Common myeloid progenitor, CD34-positive (primary cell): ENCODE results near the gene QRFP.

Source experiments
- CTCF ChIA-PET: fragments of 350-600 bp; sonication (Branson Sonifier 250); formaldehyde crosslinking; loops from one replicate; lab custom pipeline; 2021; ENCODE audit warnings: antibody characterized with exemption; lab: Charles Lee
- POLR2A ChIA-PET: fragments of 350-600 bp; sonication (Branson Sonifier 250); formaldehyde crosslinking; loops from one replicate; lab custom pipeline; 2021; ENCODE audit warnings: antibody characterized with exemption; lab: Charles Lee
- DNase-seq, 3 donors: peaks; one replicate each; pipeline versions ENCODE4 v3.0.0 to v3.0.0-alpha.2; 2013
- H3K27ac ChIP-seq, 2 experiments: 1 replicate in 1 of 2; 2 replicates in 1 of 2; pipeline ENCODE4 v1.7.0; 2013; ENCODE audit warnings: inconsistent platforms in 2 of 2, low read length in 2 of 2, mild to moderate bottlenecking in 2 of 2, low read depth in 1 of 2, moderate library complexity in 1 of 2; ENCODE audit not compliant: severe bottlenecking in 2 of 2, insufficient read depth in 1 of 2, poor library complexity in 1 of 2
- H3K27me3 ChIP-seq, 5 experiments: replicated peaks in 2 of 5; 1 replicate in 3 of 5; 2 replicates in 2 of 5; pipeline versions ENCODE4 v1.6.1 to v1.7.0; 2013; ENCODE audit warnings: low read length in 4 of 5, mild to moderate bottlenecking in 2 of 5, moderate library complexity in 2 of 5, inconsistent platforms in 1 of 5; ENCODE audit not compliant: insufficient read depth in 5 of 5, control insufficient read depth in 4 of 5
- H3K36me3 ChIP-seq, 4 experiments: 1 replicate in 2 of 4; 2 replicates in 2 of 4; pipeline versions ENCODE4 v1.6.1 to v1.7.0; 2013; ENCODE audit warnings: low read length in 3 of 4, control low read depth in 1 of 4, mild to moderate bottlenecking in 1 of 4; ENCODE audit not compliant: control insufficient read depth in 4 of 4, insufficient read depth in 4 of 4
- H3K4me1 ChIP-seq, 4 experiments: 1 replicate in 3 of 4; 2 replicates in 1 of 4; pipeline versions ENCODE4 v1.6.1 to v1.7.1; 2013; ENCODE audit warnings: low read length in 3 of 4, mild to moderate bottlenecking in 3 of 4, control low read depth in 1 of 4, inconsistent platforms in 1 of 4, moderate library complexity in 1 of 4; ENCODE audit not compliant: control insufficient read depth in 4 of 4, insufficient read depth in 4 of 4; ENCODE audit errors: control extremely low read depth in 1 of 4
- H3K4me3 ChIP-seq, 7 experiments: 1 replicate in 4 of 7; 2 replicates in 3 of 7; pipeline versions ENCODE4 v1.5.1 to v1.7.0; 2013; ENCODE audit warnings: mild to moderate bottlenecking in 7 of 7, low read length in 6 of 7, moderate library complexity in 6 of 7, inconsistent platforms in 2 of 7, low read depth in 2 of 7, control low read depth in 1 of 7; ENCODE audit not compliant: insufficient read depth in 4 of 7, control insufficient read depth in 1 of 7; ENCODE audit errors: extremely low read depth in 1 of 7
- H3K9me3 ChIP-seq, 5 experiments: 1 replicate in 4 of 5; 2 replicates in 1 of 5; pipeline versions ENCODE4 v1.6.1 to v1.7.1; 2013; ENCODE audit warnings: low read length in 4 of 5, mild to moderate bottlenecking in 2 of 5, inconsistent platforms in 1 of 5, low read depth in 1 of 5, moderate library complexity in 1 of 5; ENCODE audit not compliant: control insufficient read depth in 4 of 5, insufficient read depth in 2 of 5; ENCODE audit errors: control extremely low read depth in 1 of 5
- WGBS: methylation state at CpG from one replicate; pipeline ENCODE4 v1.1.5; 2013; ENCODE audit not compliant: insufficient coverage; 5-methylcytosine and 5-hydroxymethylcytosine counted together

QRFP gene

DNA sequence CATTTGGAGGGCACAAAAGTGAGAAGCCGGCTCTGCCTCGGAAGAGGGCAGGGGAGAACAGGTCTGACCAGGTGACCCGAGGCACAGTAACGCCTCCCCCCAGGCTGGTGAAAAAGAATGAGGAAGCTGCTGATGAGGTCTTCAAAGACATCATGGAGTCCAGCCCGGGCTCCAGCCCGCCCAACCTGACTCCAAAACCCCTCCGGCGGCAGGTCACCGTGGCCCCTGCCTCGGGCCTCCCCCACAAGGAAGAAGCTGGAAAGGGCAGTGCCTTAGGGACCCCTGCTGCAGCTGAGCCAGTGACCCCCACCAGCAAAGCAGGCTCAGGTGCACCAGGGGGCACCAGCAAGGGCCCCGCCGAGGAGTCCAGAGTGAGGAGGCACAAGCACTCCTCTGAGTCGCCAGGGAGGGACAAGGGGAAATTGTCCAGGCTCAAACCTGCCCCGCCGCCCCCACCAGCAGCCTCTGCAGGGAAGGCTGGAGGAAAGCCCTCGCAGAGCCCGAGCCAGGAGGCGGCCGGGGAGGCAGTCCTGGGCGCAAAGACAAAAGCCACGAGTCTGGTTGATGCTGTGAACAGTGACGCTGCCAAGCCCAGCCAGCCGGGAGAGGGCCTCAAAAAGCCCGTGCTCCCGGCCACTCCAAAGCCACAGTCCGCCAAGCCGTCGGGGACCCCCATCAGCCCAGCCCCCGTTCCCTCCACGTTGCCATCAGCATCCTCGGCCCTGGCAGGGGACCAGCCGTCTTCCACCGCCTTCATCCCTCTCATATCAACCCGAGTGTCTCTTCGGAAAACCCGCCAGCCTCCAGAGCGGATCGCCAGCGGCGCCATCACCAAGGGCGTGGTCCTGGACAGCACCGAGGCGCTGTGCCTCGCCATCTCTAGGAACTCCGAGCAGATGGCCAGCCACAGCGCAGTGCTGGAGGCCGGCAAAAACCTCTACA lies 11.8 kb downstream of the QRFP start:
- Histone ChIP-seq H3K9me3 (no peaks in the 10 kb centered on the region), H3K4me3 (no peak overlapping the region), H3K27me3 (no peaks in the 10 kb centered on the region), H3K27ac (no peak overlapping the region), H3K4me1 (no peaks in the 10 kb centered on the region), H3K36me3 (peaks cover 16 to 85% (median 62%) of the 10 kb centered on the region in 4 experiments)
- POLR2A ChIA-PET: no interaction called here
- 97% methylated on average over 47 of the region's 47 CpGs for WGBS
- CTCF ChIA-PET: interaction anchor here (0.9 kb wide), 1 partner anchor 161 kb away, joined by 3 read pairs; no protein-coding TSS in a partner anchor
- no peak for DNase-seq

DNA sequence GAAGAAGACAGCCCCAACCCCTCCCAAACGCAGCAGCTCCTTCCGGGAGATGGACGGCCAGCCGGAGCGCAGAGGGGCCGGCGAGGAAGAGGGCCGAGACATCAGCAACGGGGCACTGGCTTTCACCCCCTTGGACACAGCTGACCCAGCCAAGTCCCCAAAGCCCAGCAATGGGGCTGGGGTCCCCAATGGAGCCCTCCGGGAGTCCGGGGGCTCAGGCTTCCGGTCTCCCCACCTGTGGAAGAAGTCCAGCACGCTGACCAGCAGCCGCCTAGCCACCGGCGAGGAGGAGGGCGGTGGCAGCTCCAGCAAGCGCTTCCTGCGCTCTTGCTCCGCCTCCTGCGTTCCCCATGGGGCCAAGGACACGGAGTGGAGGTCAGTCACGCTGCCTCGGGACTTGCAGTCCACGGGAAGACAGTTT lies 12.5 kb downstream of the QRFP start:
- Histone ChIP-seq H3K36me3 (peaks cover 19 to 91% (median 68%) of the 10 kb centered on the region in 4 experiments), H3K4me1 (no peaks in the 10 kb centered on the region), H3K27ac (no peak overlapping the region), H3K4me3 (no peak overlapping the region), H3K9me3 (no peaks in the 10 kb centered on the region), H3K27me3 (no peaks in the 10 kb centered on the region)
- no peak for DNase-seq
- POLR2A ChIA-PET: no interaction called here
- WGBS: 96% methylated on average over 12 of the region's 25 CpGs
- CTCF ChIA-PET: interaction anchor here (1.0 kb wide), 1 partner anchor 17 kb away, joined by 3 read pairs; no protein-coding TSS in a partner anchor

DNA sequence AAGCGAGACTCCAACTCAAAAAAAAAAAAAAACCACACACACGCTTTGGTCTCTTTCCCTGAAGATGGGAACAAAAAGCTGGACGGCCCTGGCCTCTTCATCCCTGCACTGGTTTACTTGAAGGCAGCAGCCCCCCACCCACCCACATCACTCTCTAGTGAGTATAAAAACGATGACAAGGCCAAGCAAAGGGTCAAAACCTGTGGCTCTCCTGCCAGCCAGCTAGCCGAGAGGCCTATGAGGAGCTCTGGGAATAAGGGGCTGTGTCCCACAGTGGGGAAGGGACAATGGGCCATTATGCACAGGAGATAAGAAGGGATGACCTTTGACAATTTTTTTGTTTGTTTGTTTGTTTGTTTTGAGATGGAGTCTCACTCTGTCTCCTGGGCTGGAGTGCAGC lies 13.1 kb downstream of the QRFP start:
- Histone ChIP-seq H3K4me3 (no peak overlapping the region), H3K27me3 (no peaks in the 10 kb centered on the region), H3K36me3 (peaks cover 20 to 92% (median 69%) of the 10 kb centered on the region in 4 experiments), H3K27ac (no peak overlapping the region), H3K4me1 (no peaks in the 10 kb centered on the region), H3K9me3 (no peaks in the 10 kb centered on the region)
- DNase-seq: no peak
- POLR2A ChIA-PET: no interaction called here
- 100% methylated on average over 1 of the region's 5 CpGs for WGBS
- CTCF ChIA-PET: interaction anchor here (1.0 to 1.7 kb wide), 3 partner anchors 13 to 19 kb away, joined by 3 to 4 read pairs (median 3); no protein-coding TSS in a partner anchor

DNA sequence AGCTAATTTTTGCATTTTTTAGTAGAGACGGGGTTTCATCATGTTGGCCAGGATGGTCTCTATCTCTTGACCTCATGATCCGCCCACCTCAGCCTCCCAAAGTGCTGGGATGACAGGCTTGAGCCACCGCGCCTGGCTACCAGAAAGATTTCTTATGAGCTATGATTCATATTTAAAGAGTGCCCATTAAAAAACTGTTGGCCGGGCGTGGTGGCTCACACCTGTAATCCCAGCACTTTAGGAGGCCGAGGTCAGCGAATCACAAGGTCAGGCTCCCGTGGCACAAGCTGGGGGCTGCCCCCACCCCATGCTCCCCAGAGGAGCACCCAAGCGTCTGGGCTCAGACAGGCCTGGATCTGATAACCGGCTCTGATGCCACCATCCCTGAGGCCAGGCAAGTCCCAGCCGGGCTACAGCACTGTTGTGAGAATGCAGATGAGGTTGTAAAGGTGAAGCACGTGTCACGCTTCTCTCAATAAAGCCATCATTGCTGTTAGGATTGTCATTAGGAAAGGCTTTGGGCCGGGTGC lies 13.9 kb downstream of the QRFP start:
- H3K9me3 ChIP-seq: no peaks in the 10 kb centered on the region
- ChIA-PET POLR2A (no interaction called here), CTCF (interaction anchor here (1.1 to 1.7 kb wide), 2 partner anchors 12 to 18 kb away, joined by 3 to 4 read pairs; no protein-coding TSS in a partner anchor)
- no peak overlapping the region for H3K4me3 ChIP-seq
- 98% methylated on average over 8 of the region's 15 CpGs for WGBS
- DNase-seq: no peak
- no peak overlapping the region for H3K27ac ChIP-seq
- H3K36me3 ChIP-seq: peaks cover 20 to 91% (median 70%) of the 10 kb centered on the region in 4 experiments
- no peaks in the 10 kb centered on the region for H3K27me3 ChIP-seq
- H3K4me1 ChIP-seq: no peaks in the 10 kb centered on the region

DNA sequence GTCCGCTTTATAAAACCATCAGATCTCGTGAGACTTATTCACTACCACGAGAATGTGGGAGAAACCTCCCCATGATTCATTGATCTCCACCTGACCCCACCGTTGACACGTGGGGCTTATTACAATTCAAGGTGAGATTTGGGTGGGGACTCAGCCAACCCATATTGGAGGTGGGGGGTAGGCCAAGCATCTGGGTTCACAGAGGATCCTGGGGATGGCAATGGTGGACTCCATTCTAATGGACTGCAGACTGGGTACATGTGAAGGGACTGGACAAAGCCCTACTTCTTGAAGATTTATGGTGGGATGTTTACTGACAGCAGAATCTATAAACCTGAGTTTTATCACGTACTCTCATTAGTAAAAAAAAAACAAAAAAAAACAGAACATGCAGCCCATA lies 15.1 kb downstream of the QRFP start:
- no CpG with 5 or more reads among the region's 6 CpGs for WGBS
- Histone ChIP-seq H3K4me3 (no peak overlapping the region), H3K27ac (no peak overlapping the region), H3K27me3 (no peaks in the 10 kb centered on the region), H3K4me1 (no peaks in the 10 kb centered on the region), H3K36me3 (peaks cover 18 to 82% (median 66%) of the 10 kb centered on the region in 4 experiments), H3K9me3 (no peaks in the 10 kb centered on the region)
- no peak for DNase-seq
- ChIA-PET POLR2A (no interaction called here), CTCF (interaction anchor here (1.4 kb wide), 2 partner anchors 9 to 13 kb away, joined by 5 read pairs; no protein-coding TSS in a partner anchor)

DNA sequence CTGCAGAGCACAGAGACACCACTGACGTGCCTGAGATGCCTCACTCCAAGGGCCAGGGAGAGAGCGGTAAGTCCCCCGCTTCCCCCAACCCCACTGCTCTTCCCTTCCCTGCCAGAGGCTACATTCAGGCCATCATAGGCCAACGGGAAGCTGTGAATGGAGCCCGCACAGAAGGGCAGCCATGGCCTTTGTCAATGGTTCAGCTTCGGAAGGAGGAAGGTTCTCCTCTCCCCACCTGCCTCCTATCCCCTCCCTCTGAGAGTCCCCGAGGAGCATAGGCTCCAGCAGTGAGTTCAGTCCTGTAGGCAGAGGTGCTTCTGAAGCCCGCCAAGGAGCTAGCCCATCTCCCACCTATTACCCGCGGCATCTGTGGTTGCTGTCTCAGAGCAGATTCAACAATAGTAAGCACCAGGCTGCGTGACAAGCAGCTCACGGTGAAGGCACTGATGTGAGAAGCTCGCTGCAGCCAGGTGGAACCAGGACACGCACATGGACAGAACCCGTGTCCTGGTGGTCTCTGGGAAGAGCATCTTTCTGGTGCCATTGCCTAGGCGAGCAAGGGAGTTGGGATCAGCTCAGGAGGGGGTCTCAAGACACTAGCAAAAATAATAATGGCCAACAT lies 15.9 kb downstream of the QRFP start:
- H3K4me1 ChIP-seq: no peaks in the 10 kb centered on the region
- DNase-seq: no peak
- 94% methylated on average over 14 of the region's 16 CpGs for WGBS
- H3K27ac ChIP-seq: no peak overlapping the region
- H3K9me3 ChIP-seq: no peaks in the 10 kb centered on the region
- CTCF ChIA-PET: interaction anchor here (1.4 kb wide), 2 partner anchors 9 to 12 kb away, joined by 5 read pairs; no protein-coding TSS in a partner anchor
- no peak overlapping the region for H3K4me3 ChIP-seq
- peaks cover 18 to 74% (median 59%) of the 10 kb centered on the region in 4 experiments for H3K36me3 ChIP-seq
- POLR2A ChIA-PET: no interaction called here
- no peaks in the 10 kb centered on the region for H3K27me3 ChIP-seq
